TTC549 (cell line): ENCODE measurements around the gene MGAT5.

Source experiments
- FAIRE-seq: peaks from 2 replicates; lab custom pipeline; 2012; peaks lifted over from hg19 to GRCh38; lab: Jason Lieb, UNC

Gene MGAT5

GRCh38 chr2:134425724-134426496 is 172.0 kb downstream of the MGAT5 start:
- no peak for FAIRE-seq

- no peak for FAIRE-seq
These were observed 172.8 kb downstream of the MGAT5 start for GRCh38 chr2:134426721-134427120.

GRCh38 chr2:134429886-134430285 is 176.0 kb downstream of the MGAT5 start:
- no peak for FAIRE-seq

- FAIRE-seq = no peak
These were observed 178.1 kb downstream of the MGAT5 start for GRCh38 chr2:134431838-134432434.

- FAIRE-seq = no peak
These were observed 178.6 kb downstream of the MGAT5 start for GRCh38 chr2:134432435-134432883.

- FAIRE-seq = no peak
These were observed 179.6 kb downstream of the MGAT5 start for GRCh38 chr2:134433469-134433868.

GRCh38 chr2:134433979-134434378 is 180.1 kb downstream of the MGAT5 start:
- FAIRE-seq = no peak

GRCh38 chr2:134435505-134435904 is 181.6 kb downstream of the MGAT5 start:
- no peak for FAIRE-seq

- FAIRE-seq = no peak
These were observed 182.1 kb downstream of the MGAT5 start for GRCh38 chr2:134435936-134436335.

GRCh38 chr2:134436706-134437105 is 182.8 kb downstream of the MGAT5 start:
- no peak for FAIRE-seq

GRCh38 chr2:134438371-134438770 is 184.5 kb downstream of the MGAT5 start:
- FAIRE-seq = no peak

- no peak for FAIRE-seq
These were observed 186.6 kb downstream of the MGAT5 start for GRCh38 chr2:134440336-134440909.

GRCh38 chr2:134441153-134441863 is 187.4 kb downstream of the MGAT5 start:
- FAIRE-seq = no peak

GRCh38 chr2:134443814-134444480 is 190.1 kb downstream of the MGAT5 start:
- no peak for FAIRE-seq

- FAIRE-seq = no peak
These were observed 191.2 kb downstream of the MGAT5 start for GRCh38 chr2:134445116-134445515.

- FAIRE-seq = no peak
These were observed 192.1 kb downstream of the MGAT5 start for GRCh38 chr2:134445985-134446382.

- FAIRE-seq = no peak
These were observed 192.6 kb downstream of the MGAT5 start for GRCh38 chr2:134446383-134447017.

GRCh38 chr2:134447669-134448068 is 193.8 kb downstream of the MGAT5 start:
- FAIRE-seq = no peak

GRCh38 chr2:134448650-134449049 is 194.8 kb downstream of the MGAT5 start:
- FAIRE-seq = no peak

GRCh38 chr2:134449157-134449556 is 195.3 kb downstream of the MGAT5 start:
- no peak for FAIRE-seq

- no peak for FAIRE-seq
These were observed 196.1 kb downstream of the MGAT5 start for GRCh38 chr2:134449751-134450513.
